HFFc6 (cell line): ENCODE results near the gene MYO9B. TPM values are rescaled to one million over a fixed set of nuclear protein-coding genes. Genes with fewer than 3 reads are reported as not detected.
A peak's percentile ranks its signal among the peaks of the same experiment; 100 is the strongest.

Source experiments
- DNase-seq: peaks from one replicate; pipeline ENCODE4 v3.0.0-alpha.2; 2018
- H3K27ac Mint-ChIP-seq: 2 replicates; pipeline ENCODE4 v1.8.0; 2020; ENCODE audit warnings: mild to moderate bottlenecking, mixed read lengths
- H3K27me3 Mint-ChIP-seq: 2 replicates; pipeline ENCODE4 v1.8.0; 2021; ENCODE audit warnings: mild to moderate bottlenecking, moderate library complexity, mixed read lengths; ENCODE audit not compliant: insufficient read depth
- H3K36me3 Mint-ChIP-seq: 2 replicates; pipeline ENCODE4 v1.8.0; 2021; ENCODE audit warnings: low read depth, mixed read lengths
- H3K4me1 Mint-ChIP-seq: 2 replicates; pipeline ENCODE4 v1.8.0; 2020; ENCODE audit warnings: low read depth, mixed read lengths
- H3K4me3 Mint-ChIP-seq: 2 replicates; pipeline ENCODE4 v1.8.0; 2020; ENCODE audit warnings: mild to moderate bottlenecking, moderate library complexity, mixed read lengths
- H3K9me3 Mint-ChIP-seq: 2 replicates; pipeline ENCODE4 v1.8.0; 2020; ENCODE audit warnings: mild to moderate bottlenecking, mixed read lengths
- total RNA-seq, 6 experiments: library from RNA; stranded (reverse); fragmentation: NEBNext Ultra II Directional; extraction: Animal tissue kit (Norgen Biotek cat#: 25700); gene quantifications; 2 replicates in 1 of 6; 3 replicates in 5 of 6; pipeline ENCODE4 v1.2.3, GENCODE V29; 2021
- TF ChIP-seq, protein P1 (sequence below): fragments of 200-600 bp; sonication (generic); IDR thresholded peaks from 2 replicates; pipeline ENCODE4 v1.5.0; 2021; ENCODE audit warnings: antibody characterized with exemption, mild to moderate bottlenecking

The MYO9B gene
- total RNA-seq, 6 experiments from 2014 or later, result 81.2 to 89.0 (median 83.4) TPM

DNA sequence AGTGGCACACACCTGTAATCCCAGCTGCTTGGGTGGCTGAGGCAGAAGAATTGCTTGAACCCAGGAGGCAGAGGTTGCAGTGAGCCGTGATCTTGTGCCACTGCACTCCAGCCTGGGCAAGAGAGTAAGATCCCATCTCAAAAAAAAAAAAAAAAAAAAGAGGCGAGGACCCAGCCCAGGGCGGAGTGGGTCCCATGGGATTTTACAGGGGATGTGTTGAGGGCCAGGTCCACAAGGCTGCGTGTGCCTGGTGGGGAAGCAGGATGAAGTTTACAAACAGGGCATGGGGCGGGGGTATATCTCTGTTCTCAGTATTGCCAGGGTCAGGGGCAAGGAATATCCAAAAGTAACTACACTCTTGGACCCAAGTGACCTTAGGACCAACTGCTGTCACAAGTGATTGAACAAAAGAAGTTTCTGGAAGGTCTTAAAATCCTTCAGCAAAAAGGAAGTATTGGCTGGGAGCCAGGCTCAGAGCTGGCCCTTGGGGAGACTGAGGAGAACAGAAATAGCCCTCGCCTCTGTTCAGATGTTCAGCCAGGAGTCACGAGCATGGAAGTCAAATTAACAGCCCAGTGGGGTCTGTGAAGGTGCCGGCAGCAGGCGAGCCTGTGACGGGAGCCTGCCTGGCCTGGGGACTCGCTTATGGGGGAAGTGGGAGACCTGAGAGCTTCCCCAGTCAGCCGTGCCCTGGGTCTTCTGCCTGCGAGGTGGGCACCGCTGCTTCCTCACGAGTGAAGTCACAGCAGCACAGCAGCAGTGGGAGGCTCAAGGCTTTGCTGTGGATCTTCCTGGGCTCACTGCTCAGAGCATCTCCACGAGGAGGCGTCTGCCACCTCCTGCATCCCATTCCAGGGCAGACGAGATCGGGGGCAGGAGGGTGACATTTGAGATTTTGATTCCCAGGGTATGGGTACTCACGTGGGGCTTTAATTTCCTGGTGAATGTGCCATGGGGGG is 6.4 kb downstream of the MYO9B start:
- no peaks in the 10 kb centered on the region for H3K9me3 Mint-ChIP-seq
- DNase-seq, result no peak
- TF ChIP-seq, protein P1, sequence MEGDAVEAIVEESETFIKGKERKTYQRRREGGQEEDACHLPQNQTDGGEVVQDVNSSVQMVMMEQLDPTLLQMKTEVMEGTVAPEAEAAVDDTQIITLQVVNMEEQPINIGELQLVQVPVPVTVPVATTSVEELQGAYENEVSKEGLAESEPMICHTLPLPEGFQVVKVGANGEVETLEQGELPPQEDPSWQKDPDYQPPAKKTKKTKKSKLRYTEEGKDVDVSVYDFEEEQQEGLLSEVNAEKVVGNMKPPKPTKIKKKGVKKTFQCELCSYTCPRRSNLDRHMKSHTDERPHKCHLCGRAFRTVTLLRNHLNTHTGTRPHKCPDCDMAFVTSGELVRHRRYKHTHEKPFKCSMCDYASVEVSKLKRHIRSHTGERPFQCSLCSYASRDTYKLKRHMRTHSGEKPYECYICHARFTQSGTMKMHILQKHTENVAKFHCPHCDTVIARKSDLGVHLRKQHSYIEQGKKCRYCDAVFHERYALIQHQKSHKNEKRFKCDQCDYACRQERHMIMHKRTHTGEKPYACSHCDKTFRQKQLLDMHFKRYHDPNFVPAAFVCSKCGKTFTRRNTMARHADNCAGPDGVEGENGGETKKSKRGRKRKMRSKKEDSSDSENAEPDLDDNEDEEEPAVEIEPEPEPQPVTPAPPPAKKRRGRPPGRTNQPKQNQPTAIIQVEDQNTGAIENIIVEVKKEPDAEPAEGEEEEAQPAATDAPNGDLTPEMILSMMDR, result no peak

GRCh38 chr19:17086120-17086519 is 10.5 kb downstream of the MYO9B start:
- no peak overlapping the region for H3K27ac Mint-ChIP-seq
- H3K4me1 Mint-ChIP-seq, result peaks cover 53% of the 10 kb centered on the region
- H3K9me3 Mint-ChIP-seq, result no peaks in the 10 kb centered on the region
- H3K27me3 Mint-ChIP-seq, result no peaks in the 10 kb centered on the region; the same call in none of the 2 replicates
- TF ChIP-seq, protein P1, result no peak
- H3K36me3 Mint-ChIP-seq, result peaks cover 16% of the 10 kb centered on the region; the same call in 1 of the 2 replicates
- no peak overlapping the region for H3K4me3 Mint-ChIP-seq
- no peak for DNase-seq

More for the DNA sequence above, 6.4 kb downstream of the MYO9B start:
- Mint-ChIP-seq H3K4me1 (peaks cover 52% of the 10 kb centered on the region), H3K4me3 (no peak overlapping the region), H3K27ac (peak overlapping the region; percentile 52), H3K27me3 (no peaks in the 10 kb centered on the region; the same call in 1 of the 2 replicates), H3K36me3 (peaks cover 11% of the 10 kb centered on the region)

DNA sequence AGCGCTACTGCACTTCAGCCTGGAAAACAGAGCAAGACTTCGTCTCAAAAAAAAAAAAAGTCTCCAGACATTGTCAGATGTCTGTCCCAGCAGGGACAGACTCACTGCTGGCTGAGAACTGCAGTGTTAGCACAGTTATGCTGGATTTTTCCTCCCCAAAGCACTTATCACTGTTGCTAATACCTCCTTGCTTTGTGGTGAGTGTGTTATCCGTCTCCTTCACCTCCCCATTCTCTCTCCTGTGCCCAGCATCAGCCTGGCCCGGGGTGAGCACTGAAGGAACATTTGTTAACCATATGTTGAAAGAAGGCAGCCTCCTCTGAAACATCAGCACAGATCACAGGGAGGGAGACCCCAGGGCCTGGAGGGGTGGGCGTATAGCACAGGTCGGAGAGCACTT is 11.3 kb downstream of the MYO9B start:
- Mint-ChIP-seq H3K36me3 (peaks cover 16% of the 10 kb centered on the region; the same call in 1 of the 2 replicates), H3K4me1 (peaks cover 46% of the 10 kb centered on the region), H3K27me3 (no peaks in the 10 kb centered on the region; the same call in none of the 2 replicates), H3K9me3 (no peaks in the 10 kb centered on the region), H3K27ac (peak overlapping the region; percentile 71), H3K4me3 (no peak overlapping the region)
- TF ChIP-seq, protein P1, result no peak
- DNase-seq, result no peak

- peaks cover 39% of the 10 kb centered on the region for H3K4me1 Mint-ChIP-seq
- TF ChIP-seq, protein P1, result no peak
- H3K27me3 Mint-ChIP-seq, result no peaks in the 10 kb centered on the region; the same call in none of the 2 replicates
- peak overlapping the region; percentile 77 for H3K4me3 Mint-ChIP-seq
- H3K36me3 Mint-ChIP-seq, result peaks cover 16% of the 10 kb centered on the region; the same call in 1 of the 2 replicates
- no peak for DNase-seq
- peak overlapping the region; percentile 97 for H3K27ac Mint-ChIP-seq
- H3K9me3 Mint-ChIP-seq, result no peaks in the 10 kb centered on the region
These were observed 13.0 kb downstream of the MYO9B start for GRCh38 chr19:17088552-17088951.

GRCh38 chr19:17090583-17090982 is 15.0 kb downstream of the MYO9B start:
- no peak for DNase-seq
- no peaks in the 10 kb centered on the region for H3K9me3 Mint-ChIP-seq
- peak overlapping the region; percentile 97 for H3K27ac Mint-ChIP-seq
- H3K4me1 Mint-ChIP-seq, result peaks cover 39% of the 10 kb centered on the region
- no peaks in the 10 kb centered on the region; the same call in none of the 2 replicates for H3K27me3 Mint-ChIP-seq
- peak overlapping the region; percentile 77 for H3K4me3 Mint-ChIP-seq
- peaks cover 26% of the 10 kb centered on the region; the same call in 1 of the 2 replicates for H3K36me3 Mint-ChIP-seq
- TF ChIP-seq, protein P1, result no peak
